GM18502 (cell line): ENCODE measurements around the gene CLDN10.
"Not testable (repeated sequence)": the region's sequence is repeated elsewhere in the genome, so short reads cannot be mapped to it uniquely, and the experiment has no call there.

Experiments used
- ATAC-seq: cut with Tn5 transposase; IDR thresholded peaks from one replicate; pipeline ENCODE4 v1.9.1; 2021; ENCODE audit warnings: mild to moderate bottlenecking; ENCODE audit not compliant: unreplicated experiment, poor library complexity

Gene CLDN10, protein sequence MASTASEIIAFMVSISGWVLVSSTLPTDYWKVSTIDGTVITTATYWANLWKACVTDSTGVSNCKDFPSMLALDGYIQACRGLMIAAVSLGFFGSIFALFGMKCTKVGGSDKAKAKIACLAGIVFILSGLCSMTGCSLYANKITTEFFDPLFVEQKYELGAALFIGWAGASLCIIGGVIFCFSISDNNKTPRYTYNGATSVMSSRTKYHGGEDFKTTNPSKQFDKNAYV

DNA sequence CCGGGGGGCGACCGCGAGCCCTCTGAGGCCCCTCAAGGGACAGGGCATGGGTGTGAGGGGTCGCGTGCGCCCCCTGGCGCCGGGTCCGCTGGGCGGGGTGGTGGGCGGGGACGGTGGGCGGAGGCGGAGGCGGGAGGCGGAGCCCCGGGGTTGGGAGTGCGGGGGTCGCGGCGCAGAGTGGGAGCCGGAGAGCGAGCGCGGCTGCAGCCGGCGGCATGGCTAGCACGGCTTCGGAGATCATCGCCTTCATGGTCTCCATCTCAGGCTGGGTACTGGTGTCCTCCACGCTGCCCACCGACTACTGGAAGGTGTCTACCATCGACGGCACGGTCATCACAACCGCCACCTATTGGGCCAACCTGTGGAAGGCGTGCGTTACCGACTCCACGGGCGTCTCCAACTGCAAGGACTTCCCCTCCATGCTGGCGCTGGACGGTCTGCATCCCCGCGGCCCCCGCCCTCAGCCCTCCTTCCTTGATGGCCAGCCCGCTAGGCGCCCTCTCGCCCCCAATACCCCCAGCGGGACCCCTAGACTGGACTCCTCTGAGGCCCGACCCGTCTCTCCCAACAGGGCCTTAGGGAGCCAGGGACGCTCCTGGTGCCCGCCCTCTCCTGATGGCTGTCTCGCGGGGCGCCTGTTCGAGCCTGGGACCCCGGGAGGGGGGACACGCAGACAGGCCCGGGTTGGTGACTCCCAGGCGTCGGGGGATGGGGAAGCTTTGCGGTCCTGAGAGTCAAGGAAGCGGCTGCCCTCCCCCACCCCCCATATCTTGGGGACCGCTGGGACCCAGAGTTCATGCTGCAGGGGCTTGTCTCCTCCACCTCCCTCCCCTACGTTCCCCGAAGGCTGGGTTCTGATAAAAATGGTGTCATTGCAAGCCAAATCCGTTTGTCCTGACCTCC lies at the start of gene CLDN10:
TSS of gene CLDN10 (plus strand) at position 182 of the 903 bp plus-strand sequence. CDS start at position 216, 34 bp downstream.
- ATAC-seq, result peak; percentile 51

DNA sequence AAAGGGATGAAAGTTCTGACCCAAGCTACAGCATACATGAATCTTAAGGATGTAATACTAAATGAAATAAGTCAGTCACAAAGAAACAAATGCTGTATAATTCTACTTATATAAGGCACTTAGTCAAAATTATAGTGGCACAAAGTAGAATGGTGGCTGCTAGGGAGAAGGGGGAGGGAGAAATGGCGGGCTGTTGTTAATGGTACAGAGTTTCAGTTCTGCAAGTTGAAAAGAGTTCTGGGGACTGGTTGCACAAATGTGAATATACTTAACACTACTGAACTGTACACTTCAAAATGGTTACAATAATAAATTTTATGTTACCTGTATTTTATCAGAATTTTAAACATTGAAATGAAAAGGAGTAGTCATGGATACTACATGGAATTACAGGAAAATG lies 48.9 kb upstream of the CLDN10 start:
- ATAC-seq, result peak; percentile 70

DNA sequence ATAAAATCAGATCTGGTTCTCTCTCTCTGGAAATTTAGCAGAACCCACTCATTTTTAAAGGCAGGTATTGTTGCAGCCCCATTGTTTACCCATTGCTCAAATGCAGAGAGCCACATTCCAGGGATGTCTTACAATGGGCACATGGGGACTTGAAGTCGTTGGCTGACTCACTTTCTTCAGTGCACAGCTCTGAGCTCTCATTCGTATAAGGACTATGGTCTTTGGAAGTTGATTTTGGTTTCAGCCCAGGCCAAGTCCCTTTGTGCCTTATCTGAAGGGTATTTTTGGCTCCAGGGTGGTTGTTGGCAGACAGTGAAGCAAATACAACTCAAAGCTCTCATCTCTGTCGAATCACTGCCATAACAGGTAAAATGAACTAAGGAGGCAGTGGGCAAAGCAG lies 47.3 kb upstream of the CLDN10 start:
- ATAC-seq, result no peak

DNA sequence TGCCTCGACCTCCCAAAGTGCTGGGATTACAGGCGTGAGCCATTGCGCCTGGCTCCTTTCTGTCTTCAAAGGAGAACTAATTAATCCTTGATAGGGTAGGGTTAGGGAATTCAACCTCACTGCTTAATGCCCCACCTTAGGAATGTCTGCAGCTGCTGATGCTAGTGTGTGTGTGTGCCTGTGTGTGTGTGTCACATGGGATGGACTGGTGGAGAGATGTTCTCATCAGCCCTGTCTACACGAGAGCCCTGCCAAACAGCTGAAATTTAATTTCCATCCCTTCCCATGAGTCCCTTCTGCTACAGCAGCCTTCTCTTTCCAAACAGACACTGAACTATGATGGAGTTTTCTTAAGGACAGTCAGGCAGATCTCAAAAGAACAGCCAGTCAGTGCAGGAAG lies 46.5 kb upstream of the CLDN10 start:
- ATAC-seq, result no peak

DNA sequence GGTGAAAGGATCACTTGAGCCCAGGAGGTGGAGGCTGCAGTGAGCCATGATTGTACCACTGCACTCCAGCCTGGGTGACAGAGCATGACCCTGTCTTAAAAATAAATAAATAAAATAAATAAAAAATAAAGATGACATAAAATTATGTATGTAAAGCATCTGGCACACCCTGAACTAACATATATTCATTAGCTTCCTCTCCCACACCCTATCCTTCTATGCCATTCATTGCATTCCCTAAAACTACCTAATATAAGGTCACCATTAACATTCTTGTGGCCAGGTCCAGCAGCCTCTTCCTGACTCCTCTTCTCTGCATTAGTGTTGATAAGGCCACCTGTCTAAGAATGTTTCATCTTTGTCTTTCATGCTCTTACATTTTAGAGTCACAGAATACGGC lies 44.5 kb upstream of the CLDN10 start:
- ATAC-seq, result no peak

DNA sequence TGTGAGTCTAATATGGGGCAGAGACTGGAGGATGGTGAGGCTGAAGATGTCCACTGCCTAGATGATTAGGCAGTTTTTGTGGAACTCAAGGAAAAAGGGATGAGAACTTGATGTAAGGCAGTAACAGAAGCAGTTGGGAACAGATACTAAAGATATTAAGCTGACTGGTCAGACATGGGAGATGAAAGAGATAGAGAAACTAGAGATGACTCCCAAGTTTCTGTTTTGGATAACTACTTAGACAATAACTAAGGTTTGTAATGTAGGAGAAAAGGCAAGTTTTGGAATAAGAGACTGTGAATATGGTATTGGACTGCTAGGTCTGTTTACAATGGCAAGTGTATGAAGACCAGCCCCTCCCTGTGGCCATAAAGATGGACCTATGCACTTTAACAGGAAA lies 43.5 kb upstream of the CLDN10 start:
- ATAC-seq, result no peak

DNA sequence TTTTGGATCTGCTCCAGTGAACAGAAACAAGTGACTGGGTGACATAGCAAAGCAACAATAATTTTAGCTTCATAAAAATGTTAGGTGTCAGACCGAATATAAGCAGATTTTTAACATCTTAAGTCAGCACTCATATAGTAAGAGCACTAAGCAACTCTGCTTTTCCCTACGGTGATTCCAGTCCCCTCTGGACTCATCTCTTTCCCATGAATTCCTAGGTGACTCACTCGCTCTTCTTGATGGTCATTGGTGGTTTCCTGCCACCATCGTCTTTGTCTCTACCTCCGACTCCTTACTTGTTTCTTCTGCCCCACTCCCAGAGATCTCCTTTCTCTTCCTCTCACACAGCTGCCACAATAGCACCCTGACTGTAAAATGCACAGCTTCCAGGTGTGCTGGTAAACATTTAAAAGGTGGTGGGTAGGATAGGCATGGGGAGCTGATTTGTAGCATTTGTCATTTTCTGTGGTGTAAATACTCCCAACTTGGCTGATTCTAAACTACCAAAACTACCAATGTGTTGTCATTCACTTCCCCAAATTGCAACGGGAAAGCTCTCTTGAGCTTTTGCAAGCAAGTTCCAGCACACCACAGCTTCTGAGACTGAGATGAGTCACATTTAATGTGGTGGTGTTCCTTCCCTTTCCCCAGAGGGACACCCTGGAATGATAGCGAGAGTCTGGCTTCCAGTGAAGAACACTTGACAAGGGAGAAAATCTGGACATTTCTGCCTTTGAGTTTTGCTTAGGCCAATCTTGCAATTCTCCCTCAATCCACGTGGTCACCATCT lies 42.8 kb upstream of the CLDN10 start:
- ATAC-seq, result no peak

DNA sequence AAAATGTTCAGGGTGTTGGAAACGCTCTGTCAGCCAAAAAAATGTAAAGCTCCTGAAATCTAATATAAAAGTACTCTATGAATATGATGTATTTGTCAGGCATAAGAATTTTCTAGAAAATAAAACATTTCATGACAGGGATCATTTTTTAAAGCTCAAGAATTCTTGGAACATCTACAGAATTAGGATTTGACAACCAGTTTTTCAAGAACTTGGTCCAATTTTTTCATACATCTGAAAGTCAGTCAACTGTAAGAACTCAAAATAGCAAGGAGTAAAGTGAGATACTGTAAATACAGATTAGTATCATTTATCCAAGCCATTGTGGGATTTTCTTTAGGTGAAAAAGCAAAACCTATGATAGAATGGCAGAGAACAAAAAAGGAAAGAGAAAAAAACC lies 41.6 kb upstream of the CLDN10 start:
- ATAC-seq, result no peak

DNA sequence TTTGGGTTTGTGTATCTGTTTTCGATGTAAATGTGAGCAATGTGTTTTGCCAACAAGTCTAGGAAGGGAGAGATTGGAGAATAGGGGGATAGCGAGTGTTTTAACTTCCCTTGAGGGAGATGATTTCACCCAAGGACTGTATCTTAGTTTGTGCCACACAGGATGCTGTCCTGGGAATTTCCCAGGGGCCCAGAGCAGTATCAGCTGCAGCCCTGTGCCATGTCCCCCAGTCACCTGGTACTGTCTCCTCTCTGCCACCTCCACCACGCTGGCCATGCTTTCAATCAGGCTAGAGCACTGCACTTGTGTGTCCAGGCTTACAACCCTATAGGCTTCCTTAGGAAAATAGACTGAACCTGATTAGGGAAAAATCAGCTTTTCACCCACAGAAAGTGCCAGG lies 40.1 kb upstream of the CLDN10 start:
- ATAC-seq, result no peak

DNA sequence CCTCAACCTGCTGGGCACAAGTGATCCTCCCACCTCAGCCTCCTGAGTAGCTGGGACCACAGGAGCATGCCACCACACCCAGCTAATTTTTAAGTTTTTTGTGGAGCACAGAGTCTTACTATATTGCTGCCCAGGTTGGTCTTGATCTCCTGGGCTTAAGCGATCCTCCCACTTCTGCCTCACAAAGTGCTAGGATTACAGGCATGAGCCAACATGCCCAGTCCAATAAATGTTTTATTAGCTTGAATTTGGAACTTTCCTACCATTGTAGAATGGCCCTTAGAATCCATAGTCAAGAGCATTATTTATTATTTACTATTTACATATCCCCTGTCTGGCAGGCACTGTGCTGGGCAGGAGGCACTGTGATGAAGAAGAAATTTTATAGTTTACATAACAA lies 39.6 kb upstream of the CLDN10 start:
- ATAC-seq, result no peak

DNA sequence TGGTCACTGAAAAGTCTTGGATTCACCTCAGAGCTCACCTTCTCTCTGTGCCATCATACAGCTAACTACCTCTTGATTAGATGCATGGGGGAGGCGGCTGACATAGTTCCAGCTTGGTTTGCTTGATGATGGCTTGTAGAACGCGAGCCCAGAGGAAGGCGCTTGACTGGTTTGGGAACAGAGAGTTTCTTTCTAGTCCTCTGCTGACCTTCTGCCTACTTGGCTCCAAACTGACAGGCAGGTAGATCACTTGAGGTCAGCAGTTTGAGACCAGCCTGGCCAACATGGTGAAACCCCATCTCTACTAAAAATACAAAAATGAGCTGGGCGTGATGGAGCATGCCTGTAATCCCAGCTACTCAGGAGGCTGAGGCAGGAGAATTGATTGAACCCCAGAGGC lies 36.9 kb upstream of the CLDN10 start:
- ATAC-seq, result not testable (repeated sequence)

DNA sequence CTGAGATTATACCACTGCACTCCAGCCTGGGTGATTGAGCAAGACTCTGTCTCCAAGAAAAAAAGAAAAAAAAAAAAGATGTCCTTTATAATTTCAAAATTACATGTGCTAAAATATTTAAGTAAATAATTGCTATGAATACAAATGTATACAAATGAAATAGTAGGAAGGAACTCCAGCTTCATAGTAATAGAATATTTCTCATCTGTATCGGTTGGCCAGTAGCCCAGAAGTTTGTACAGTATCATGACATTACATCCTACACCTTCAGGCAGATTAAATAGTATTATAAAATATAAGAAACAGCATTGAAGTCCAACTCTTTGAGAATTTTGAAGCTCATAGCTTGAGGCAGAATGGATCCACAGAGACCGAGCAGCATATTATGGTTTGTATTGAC lies 36.5 kb upstream of the CLDN10 start:
- no peak for ATAC-seq

DNA sequence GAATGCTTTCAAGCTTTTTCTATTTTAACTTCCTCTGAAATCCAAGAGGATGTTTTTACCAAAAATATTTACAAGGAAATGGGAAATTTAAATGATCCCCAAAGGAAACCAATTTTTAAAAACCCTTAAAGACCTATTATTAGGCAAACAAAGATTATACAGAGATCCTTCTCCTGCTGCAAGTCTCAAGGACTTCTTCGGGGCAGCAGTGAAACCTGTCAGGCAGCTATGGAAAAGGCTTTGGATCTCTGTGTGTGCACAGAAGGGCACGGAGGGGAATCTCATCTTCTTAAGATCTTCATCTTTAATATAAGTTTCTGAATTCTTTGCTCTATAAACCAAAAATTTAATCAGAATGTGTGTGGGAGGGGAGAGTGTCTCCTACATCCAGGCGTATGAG lies 36.0 kb upstream of the CLDN10 start:
- ATAC-seq, result no peak

DNA sequence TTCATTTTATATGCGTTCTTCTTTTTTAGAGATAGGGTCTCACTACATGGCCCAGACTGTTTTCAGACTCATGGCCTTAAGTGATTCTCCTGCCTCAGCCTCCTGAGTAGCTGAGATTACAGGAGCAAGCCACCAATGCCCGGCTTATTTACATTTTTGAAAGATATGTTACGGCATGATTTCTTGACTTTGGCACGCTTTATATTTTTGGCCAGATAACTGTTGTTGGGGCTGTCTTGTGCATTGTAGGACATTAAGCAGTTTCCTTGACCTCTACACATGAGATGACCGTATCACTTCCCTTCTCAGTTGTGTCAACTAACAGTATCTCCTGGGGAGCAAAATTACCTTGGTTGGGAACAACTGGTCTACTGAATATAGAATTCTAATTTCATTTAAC lies 28.9 kb upstream of the CLDN10 start:
- ATAC-seq, result no peak

DNA sequence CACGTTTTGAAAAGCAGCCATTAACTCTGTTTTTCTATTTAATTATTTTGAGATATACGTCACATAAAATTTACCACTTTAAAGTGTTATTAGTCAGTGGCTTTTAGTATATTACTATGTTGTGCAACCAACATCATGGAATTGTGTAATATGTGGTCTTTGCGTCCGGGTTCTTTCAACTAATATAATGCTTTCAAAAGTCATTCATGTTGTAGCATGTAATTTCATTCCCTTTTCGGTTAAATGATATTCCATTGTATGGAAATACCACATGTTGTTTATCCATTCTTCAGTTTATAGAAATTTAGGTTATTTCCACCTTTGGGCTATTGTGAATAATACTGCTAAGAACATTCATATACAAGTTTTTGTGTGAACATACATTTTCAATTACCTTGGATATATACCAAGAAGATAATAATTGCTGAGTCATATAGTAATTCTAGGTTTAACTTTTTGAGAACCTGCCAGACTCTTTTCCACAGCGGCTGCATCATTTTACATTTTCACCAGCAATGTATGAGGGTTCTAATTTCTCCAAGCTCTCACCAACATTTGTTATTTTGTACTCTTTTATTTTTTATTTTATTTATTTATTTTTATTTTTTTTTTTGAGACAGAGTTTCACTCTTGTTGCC lies 28.1 kb upstream of the CLDN10 start:
- ATAC-seq, result no peak

DNA sequence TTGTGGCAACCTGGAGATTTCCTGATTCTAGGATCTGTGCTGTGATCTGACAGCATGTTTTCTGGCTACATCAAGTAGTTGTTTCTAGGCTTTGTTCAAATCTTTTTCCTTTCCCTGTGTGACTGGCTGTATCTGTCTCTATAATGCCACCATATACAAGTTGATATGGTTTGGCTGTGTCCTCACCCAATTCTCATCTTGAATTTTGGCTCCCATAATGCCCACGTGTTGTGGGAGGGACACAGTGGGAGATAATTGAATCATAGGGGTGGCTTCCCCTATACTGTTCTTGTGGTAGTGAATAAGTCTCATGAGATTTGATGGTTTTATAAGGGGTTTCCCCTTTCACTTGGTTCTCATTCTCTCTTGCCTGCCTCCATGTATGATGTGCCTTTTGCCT lies 24.6 kb upstream of the CLDN10 start:
- ATAC-seq, result no peak

DNA sequence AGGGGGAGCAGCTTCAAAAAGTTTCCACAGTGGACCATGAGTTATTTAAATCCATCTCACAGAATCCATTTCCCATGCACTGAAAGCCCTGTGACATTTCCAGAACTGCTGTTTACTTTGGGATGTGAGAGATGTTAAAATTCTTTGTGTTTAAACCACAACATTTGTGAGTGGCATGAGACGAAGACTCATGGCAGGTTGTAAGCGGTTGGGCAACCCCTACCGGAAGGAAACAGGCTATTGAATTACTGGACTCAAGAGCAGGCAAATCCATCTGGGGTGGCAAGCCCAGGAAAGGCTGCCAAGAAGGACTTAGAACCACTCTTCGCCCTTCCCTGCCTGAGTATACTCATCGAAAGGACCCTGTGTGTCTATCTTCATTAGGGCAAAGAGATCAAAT lies 22.3 kb upstream of the CLDN10 start:
- no peak for ATAC-seq

DNA sequence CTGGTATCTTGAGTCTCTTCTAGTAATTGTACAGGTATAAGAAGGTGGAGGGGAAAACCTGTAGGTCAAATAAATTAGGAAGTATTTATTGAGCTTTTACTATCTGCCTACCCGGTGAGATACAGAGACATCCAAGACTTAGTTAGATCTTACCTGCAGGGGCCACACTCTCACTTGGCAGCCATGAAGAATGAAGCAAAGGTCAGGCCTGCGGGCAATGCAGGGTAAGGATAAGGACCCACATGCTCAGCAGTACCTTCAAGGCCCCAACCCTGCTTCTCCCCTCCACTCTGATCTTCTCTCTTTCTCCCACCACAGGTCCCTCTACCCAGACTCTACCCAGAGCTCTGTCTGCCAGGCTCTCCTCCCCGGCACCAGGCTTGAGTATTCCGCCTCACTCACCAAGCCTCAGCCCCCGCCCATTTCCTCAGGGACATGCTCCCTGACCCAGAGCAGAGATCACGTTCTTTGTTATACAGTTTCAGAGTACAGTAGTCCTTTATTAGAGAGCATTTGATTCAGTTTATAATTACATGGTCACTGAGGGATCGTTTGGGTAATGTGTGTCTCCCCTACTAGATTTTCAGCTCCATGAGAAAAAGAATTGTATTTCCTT lies 18.9 kb upstream of the CLDN10 start:
- no peak for ATAC-seq

DNA sequence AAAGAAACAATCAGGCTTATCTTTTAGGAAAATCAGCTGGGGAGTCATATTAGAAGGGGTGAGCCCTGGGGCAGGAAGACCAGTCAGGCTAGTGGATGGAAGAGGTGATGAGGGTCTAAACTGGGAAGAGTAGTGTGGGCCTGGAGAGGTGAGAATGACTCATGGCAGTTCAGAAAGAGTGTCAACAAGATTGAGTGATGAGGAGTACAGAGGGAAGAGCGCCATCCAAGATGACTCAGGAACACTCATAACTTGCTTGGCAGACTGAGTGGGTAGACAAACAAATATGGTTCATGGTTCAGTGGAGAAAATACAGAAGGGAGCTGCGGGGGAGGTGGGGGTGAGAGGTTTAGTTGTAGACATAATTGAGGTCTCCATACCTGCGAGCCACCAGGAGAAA lies 17.3 kb upstream of the CLDN10 start:
- peak; percentile 71 for ATAC-seq

DNA sequence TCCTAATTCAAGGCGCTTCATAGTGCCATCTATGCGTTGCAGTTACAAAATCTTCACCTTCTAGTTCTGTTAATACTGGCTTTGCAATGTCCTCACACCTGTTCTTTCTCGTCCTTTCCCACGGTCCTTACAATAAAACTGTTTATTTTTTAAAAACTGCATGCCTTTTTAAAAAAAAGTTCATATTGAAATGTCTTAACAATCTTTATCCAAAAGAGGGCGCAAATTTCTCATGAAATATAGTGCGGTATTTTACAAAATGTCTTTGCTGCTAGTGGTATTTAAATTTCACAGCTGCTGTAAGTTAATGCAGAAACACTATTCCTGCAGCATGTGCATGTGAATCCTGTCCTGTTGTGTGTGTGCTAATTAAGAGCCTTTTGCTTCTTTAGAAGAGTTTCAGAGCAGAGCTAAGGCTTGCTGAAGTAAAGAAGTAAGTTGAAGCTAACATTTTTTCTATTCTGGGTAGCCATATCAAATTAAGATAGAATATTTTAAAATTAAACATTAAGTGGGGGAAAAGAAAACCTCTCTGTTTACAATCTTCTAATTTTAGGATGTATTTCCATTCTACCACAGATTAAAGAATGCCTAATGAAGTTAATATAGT lies 15.8 kb upstream of the CLDN10 start:
- no peak for ATAC-seq
